ENCODE measurements around the gene PRKCA. TPM values are rescaled to one million over a fixed set of nuclear protein-coding genes. Genes with fewer than 3 reads are reported as not detected.
A peak's percentile ranks its signal among the peaks of the same experiment; 100 is the strongest.

Gene PRKCA
- total and polyA plus RNA-seq, 2 donors from 2014 or later = 8.0 to 50.8 TPM

GRCh38 chr17:66734186-66734943, 432.0 kb downstream of the PRKCA start:
- intact Hi-C loops (cut with DNase I) = no loop called here

GRCh38 chr17:66737524-66737923, 435.1 kb downstream of the PRKCA start:
- peak; percentile 1 for TF ChIP-seq CTCF (IDR thresholded peaks at IDR 0.05; ENCODE audit: borderline replicate concordance, extremely low read depth, insufficient read depth)
- Histone ChIP-seq H3K27ac (ENCODE audit: low read depth in 2 of 2, low read length in 2 of 2) (no peak overlapping the region), H3K4me3 (ENCODE audit: low read length in 3 of 3) (no peak overlapping the region), H3K36me3 (ENCODE audit: control insufficient read depth in 2 of 3, insufficient read depth in 3 of 3, low read length in 3 of 3) (peaks cover 2 to 26% (median 10%) of the 10 kb centered on the region in 3 donors), H3K4me1 (ENCODE audit: control insufficient read depth in 2 of 3, insufficient read depth in 2 of 3, low read depth in 1 of 3, low read length in 3 of 3) (no peaks in the 10 kb centered on the region), H3K27me3 (ENCODE audit: control insufficient read depth, insufficient read depth, low read length) (no peaks in the 10 kb centered on the region), H3K9me3 (ENCODE audit: control insufficient read depth in 2 of 3, insufficient read depth in 1 of 3, low read length in 3 of 3) (no peaks in the 10 kb centered on the region), H3K9ac (ENCODE audit: low read length in 3 of 3) (no peak overlapping the region)
- intact Hi-C loops (cut with DNase I) = no loop called here
- FAIRE-seq (no peak), DNase-seq (peak in 4 of 5 donors; percentile 64 to 84 (median 75))

More at GRCh38 chr17:66734186-66734943, 432.0 kb downstream of the PRKCA start:
- Histone ChIP-seq H3K27me3 (ENCODE audit: control insufficient read depth, insufficient read depth, low read length) (no peaks in the 10 kb centered on the region), H3K27ac (ENCODE audit: low read depth in 2 of 2, low read length in 2 of 2) (no peak overlapping the region), H3K4me1 (ENCODE audit: control insufficient read depth in 2 of 3, insufficient read depth in 2 of 3, low read depth in 1 of 3, low read length in 3 of 3) (no peaks in the 10 kb centered on the region), H3K36me3 (ENCODE audit: control insufficient read depth in 2 of 3, insufficient read depth in 3 of 3, low read length in 3 of 3) (peaks cover 0 to 18% (median 7%) of the 10 kb centered on the region in 3 donors), H3K4me3 (ENCODE audit: low read length in 3 of 3) (no peak overlapping the region), H3K9me3 (ENCODE audit: control insufficient read depth in 2 of 3, insufficient read depth in 1 of 3, low read length in 3 of 3) (no peaks in the 10 kb centered on the region), H3K9ac (ENCODE audit: low read length in 3 of 3) (no peak overlapping the region)
- DNase-seq (no peak), FAIRE-seq (no peak)
- no peak for TF ChIP-seq CTCF (IDR thresholded peaks at IDR 0.05; ENCODE audit: borderline replicate concordance, extremely low read depth, insufficient read depth)

- FAIRE-seq = no peak
- Histone ChIP-seq H3K9ac (ENCODE audit: low read length in 3 of 3) (no peak overlapping the region), H3K27me3 (ENCODE audit: control insufficient read depth, insufficient read depth, low read length) (no peaks in the 10 kb centered on the region), H3K27ac (ENCODE audit: low read depth in 2 of 2, low read length in 2 of 2) (no peak overlapping the region), H3K9me3 (ENCODE audit: control insufficient read depth in 2 of 3, insufficient read depth in 1 of 3, low read length in 3 of 3) (no peaks in the 10 kb centered on the region), H3K36me3 (ENCODE audit: control insufficient read depth in 2 of 3, insufficient read depth in 3 of 3, low read length in 3 of 3) (peaks cover 2 to 31% (median 13%) of the 10 kb centered on the region in 3 donors), H3K4me1 (ENCODE audit: control insufficient read depth in 2 of 3, insufficient read depth in 2 of 3, low read depth in 1 of 3, low read length in 3 of 3) (no peaks in the 10 kb centered on the region), H3K4me3 (ENCODE audit: low read length in 3 of 3) (no peak overlapping the region)
- no peak for DNase-seq
- no peak for TF ChIP-seq CTCF (IDR thresholded peaks at IDR 0.05; ENCODE audit: borderline replicate concordance, extremely low read depth, insufficient read depth)
- intact Hi-C loops (cut with DNase I) = no loop called here
Observed at GRCh38 chr17:66738301-66738700, 435.9 kb downstream of the PRKCA start.
